Measurements from ENCODE around the gene AP1M2.

AP1M2 gene

DNA sequence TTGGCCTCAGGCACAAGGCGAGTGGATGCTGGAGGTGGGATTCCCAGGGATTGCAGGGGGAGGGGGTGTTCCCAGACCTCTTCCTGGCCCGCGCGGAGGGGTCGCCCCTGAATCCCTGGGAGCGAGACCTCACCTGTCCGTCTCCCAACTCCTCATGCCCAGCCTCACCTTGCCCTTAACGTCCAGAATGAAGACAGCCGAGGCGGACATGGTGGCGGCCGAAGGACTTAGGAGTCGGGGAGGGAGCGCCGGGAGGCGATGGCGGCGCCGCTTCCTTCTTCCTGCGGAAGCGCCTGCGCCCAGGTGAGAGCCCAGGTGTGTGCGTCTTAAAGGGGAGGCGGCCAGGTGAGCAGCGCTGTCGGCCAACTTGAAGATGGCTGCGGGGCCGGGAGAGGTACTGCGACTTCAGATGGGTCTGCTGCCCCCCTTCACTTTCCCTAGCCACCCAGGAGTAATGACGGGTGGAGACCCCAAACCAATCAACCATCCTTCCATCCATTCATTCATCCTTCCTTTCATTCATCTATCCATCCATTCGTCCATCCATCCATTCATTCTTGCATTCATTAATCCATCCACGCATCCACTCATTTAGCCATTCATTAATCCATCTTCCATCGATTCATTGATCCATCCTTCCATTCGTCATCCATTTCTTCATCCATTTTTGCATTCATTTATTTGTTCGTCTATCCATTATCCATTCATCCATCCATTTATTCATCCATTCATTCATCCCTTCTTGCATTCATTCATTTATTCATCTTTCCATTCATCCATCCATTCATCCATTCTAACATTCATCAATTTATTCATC is at the start of gene AP1M2:
TSS of gene AP1M2 (minus strand) at position 291 of the 817 bp plus-strand sequence. CDS start at position 210, 81 bp downstream.
- TF ChIP-seq GATA2 (IDR thresholded peaks at IDR 0.05; ENCODE audit: low read depth, low read length), result no peak
- TF ChIP-seq GATA3 (IDR thresholded peaks at IDR 0.05; ENCODE audit: low read depth, low read length), result no peak

DNA sequence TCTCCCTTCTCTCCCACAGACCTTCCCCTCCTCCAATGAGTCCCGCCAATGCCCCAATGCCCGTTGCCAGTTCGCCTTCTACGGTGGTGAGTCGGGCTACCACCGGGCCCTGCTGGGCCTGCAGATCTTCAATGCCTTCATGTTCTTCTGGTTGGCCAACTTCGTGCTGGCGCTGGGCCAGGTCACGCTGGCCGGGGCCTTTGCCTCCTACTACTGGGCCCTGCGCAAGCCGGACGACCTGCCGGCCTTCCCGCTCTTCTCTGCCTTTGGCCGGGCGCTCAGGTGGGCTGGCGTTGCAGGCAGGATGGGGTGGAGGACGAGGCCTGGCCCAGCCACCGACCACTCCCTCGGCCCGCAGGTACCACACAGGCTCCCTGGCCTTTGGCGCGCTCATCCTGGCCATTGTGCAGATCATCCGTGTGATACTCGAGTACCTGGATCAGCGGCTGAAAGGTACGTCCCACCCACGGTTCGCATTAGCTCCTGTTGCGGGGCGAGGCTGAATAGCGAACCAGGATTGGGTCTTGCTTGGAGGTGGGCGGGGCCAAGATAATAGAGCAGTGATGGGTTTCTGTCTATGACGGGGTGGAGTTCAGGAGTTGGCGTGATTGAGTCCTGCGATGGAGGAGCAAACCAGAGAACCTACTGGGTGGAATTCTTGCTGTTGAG is 49.3 kb upstream of the AP1M2 start:
- TF ChIP-seq GATA2 (IDR thresholded peaks at IDR 0.05; ENCODE audit: low read depth, low read length) (no peak), GATA3 (IDR thresholded peaks at IDR 0.05; ENCODE audit: low read depth, low read length) (no peak)

DNA sequence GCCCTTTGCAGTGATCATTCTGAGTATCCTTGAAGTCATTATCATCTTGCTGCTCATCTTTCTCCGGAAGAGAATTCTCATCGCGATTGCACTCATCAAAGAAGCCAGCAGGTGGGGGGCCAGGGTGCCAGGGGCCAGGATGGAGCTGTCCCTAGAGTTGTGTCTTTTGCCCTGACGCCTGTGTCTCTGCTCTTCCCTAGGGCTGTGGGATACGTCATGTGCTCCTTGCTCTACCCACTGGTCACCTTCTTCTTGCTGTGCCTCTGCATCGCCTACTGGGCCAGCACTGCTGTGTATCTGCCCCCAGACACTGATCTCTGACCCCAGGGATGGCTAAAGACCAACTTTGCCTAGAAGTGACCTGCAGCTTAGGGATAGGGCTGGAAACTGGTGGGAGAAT is 47.9 kb upstream of the AP1M2 start:
- no peak for TF ChIP-seq GATA3 (IDR thresholded peaks at IDR 0.05; ENCODE audit: low read depth, low read length)
- no peak for TF ChIP-seq GATA2 (IDR thresholded peaks at IDR 0.05; ENCODE audit: low read depth, low read length)

DNA sequence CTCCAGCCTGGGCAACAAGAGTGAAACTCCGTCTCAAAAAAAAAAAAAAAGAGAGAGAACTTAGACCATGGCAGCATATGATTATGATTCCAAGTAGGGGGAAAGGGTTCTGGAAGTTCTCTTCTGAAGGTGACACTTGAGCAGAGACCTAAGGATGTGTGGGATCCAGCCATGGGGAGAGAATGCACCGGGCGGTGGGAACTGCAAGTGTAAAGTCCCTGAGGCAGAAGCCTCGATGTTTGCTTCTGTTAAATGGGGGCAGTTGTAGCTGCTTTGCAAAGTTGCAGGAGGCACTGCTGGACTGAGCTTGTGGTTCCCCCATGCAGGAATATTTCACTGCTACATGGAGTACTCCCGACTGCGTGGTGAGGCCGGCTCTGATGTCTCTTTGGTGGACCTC is 47.3 kb upstream of the AP1M2 start:
- TF ChIP-seq GATA2 (IDR thresholded peaks at IDR 0.05; ENCODE audit: low read depth, low read length) (no peak), GATA3 (IDR thresholded peaks at IDR 0.05; ENCODE audit: low read depth, low read length) (no peak)

DNA sequence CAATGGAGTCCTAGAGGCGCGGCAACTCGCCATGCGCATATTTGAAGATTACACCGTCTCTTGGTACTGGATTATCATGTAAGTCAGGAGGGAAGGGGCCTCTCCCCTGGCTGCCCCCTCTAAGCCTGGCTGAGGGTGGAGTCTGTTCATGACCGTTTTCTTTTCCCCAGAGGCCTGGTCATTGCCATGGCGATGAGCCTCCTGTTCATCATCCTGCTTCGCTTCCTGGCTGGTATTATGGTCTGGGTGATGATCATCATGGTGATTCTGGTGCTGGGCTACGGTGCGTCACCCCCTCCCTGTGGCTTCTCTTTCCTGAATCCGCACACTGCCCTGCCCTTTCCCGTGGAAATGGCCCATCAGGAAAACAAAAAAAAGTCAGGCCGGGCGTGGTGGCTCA is 44.8 kb upstream of the AP1M2 start:
- TF ChIP-seq GATA2 (IDR thresholded peaks at IDR 0.05; ENCODE audit: low read depth, low read length) (no peak), GATA3 (IDR thresholded peaks at IDR 0.05; ENCODE audit: low read depth, low read length) (no peak)

DNA sequence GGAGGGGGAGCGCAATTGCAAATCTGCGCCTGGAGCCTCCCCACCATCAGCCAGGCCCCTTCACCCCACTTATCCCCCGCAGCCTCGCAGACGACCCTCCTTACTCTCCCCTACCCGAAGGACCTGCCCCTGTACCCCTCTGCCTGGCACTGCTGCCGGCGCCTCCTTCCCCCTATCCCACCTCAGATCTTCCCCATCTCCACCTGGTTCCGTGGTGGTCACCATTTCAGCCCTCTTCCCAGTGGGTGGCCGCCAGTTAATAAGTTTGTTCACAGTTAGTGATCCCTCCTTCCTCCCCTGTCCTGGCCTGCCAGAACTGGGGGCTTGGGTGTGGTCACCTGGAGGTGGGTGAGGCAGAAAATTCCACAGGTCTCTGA is 38.6 kb upstream of the AP1M2 start:
- no peak for TF ChIP-seq GATA3 (IDR thresholded peaks at IDR 0.05; ENCODE audit: low read depth, low read length)
- no peak for TF ChIP-seq GATA2 (IDR thresholded peaks at IDR 0.05; ENCODE audit: low read depth, low read length)

DNA sequence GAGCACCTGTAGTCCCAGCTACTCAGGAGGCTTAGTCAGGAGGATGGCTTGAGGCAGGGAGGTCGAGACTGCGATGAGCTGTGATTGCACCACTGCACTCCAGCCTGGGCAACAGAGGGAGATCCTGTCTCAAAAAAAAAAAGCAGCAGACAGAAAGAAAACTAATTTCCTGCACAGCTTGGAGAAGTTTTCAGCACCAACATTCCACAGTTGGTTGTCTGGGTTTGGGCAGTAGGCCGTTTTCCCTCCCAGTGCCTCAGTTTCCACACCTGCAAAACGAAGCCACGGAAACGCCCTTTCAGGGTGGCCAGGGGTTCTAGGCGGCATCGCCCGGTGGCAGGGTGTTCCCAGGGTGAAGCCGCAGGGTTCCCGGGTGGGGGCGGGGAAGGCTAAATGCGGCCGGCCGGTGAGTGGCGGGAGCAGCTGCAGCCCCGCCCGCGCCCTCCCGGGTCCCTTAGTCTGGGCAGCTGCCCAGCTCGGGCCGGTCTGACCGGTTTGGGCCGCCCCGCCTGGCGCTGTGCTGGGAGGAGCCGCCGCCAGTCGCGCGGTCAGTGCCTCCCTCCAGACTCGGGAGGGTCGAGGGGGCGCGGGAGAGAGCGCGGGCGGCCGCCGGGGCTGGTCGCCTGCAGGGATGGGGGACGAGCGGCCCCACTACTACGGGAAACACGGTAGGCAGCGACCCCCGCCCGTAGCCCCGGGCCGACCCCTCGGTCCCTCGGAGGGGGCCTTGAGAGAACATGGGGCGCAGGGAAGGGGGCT is 38.1 kb upstream of the AP1M2 start, which contains the start of gene SLC44A2:
TSS of gene SLC44A2 (plus strand) at position 551 of the 759 bp plus-strand sequence. CDS start at position 632, 81 bp downstream.
- TF ChIP-seq GATA3 (IDR thresholded peaks at IDR 0.05; ENCODE audit: low read depth, low read length) (no peak), GATA2 (IDR thresholded peaks at IDR 0.05; ENCODE audit: low read depth, low read length) (no peak)

DNA sequence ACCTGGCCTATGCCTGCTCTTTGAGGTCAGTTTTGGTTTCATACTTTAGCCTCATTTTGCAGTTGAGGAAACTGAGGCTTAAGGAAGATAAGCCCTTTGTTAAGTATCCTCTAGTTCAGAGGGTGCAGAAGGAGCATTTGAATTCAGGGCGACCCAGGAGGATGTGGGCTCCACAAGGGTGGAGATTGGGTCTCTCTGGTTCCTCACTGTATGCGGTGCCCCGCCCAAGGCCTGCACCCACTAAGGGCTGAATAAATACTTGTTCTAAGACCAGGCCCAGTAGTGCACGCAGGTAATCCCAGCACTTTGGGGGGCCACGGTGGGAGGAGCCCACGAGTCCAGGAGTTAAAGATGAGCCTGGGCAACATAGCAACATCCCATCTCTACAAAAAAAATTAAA is 37.5 kb upstream of the AP1M2 start:
- TF ChIP-seq GATA2 (IDR thresholded peaks at IDR 0.05; ENCODE audit: low read depth, low read length) (no peak), GATA3 (IDR thresholded peaks at IDR 0.05; ENCODE audit: low read depth, low read length) (no peak)

DNA sequence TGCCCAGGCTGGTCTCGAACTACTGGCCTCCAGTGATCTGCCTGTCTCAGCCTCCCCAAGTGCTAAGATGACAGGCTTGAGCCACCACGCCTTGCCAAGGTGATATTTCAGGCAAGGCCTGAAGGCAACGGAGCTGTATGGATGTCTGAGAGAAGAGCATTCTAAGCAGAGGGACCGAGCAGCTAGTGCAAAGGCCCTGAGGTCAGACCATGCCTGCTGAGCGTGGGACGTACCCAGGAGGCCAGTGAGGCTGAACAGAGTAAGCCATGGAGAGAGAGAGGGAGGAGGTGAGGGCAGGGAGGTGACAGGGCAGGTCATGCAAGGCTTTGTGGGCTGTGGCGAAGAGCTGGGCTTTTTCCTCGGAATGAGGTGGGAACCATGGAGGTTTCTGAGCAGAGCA is 34.9 kb upstream of the AP1M2 start:
- no peak for TF ChIP-seq GATA2 (IDR thresholded peaks at IDR 0.05; ENCODE audit: low read depth, low read length)
- TF ChIP-seq GATA3 (IDR thresholded peaks at IDR 0.05; ENCODE audit: low read depth, low read length), result no peak

DNA sequence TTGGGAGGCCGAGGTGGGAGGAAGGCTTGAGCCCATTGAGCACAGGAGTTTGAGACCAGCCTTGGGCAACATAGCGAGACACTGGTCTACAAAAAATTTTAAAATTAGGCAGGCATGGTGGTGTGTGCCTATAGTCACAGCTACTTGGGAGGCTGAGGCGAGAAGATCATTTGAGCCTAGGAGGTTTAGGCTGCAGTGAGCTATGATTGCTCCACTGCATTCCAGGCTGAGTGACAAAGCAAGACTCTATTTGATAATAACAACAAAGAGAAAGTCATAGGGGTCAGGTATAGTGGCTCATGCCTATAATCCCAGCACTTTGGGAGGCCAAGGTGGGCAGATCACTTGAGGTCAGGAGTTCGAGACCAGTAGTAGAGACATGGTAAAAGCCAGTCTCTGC is 33.7 kb upstream of the AP1M2 start:
- no peak for TF ChIP-seq GATA3 (IDR thresholded peaks at IDR 0.05; ENCODE audit: low read depth, low read length)
- no peak for TF ChIP-seq GATA2 (IDR thresholded peaks at IDR 0.05; ENCODE audit: low read depth, low read length)

DNA sequence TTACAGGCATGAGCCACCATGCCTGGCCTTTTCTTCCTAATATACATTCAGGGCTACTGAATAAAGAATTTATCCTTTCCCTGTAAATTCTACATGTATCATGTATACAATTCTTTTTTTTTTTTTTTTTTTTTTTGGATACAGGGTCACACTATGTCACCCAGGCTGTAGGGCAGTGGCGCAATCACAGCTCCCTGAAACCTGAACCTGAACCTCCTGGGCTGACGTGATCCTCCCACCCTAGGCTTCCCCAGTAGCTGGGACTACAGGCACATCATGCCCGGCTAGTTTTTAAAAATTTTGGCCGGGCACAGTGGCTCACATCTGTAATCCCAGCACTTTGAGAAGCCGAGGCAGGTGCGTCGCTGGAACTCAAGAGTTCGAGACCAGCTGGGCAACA is 31.7 kb upstream of the AP1M2 start:
- TF ChIP-seq GATA3 (IDR thresholded peaks at IDR 0.05; ENCODE audit: low read depth, low read length), result no peak
- no peak for TF ChIP-seq GATA2 (IDR thresholded peaks at IDR 0.05; ENCODE audit: low read depth, low read length)

DNA sequence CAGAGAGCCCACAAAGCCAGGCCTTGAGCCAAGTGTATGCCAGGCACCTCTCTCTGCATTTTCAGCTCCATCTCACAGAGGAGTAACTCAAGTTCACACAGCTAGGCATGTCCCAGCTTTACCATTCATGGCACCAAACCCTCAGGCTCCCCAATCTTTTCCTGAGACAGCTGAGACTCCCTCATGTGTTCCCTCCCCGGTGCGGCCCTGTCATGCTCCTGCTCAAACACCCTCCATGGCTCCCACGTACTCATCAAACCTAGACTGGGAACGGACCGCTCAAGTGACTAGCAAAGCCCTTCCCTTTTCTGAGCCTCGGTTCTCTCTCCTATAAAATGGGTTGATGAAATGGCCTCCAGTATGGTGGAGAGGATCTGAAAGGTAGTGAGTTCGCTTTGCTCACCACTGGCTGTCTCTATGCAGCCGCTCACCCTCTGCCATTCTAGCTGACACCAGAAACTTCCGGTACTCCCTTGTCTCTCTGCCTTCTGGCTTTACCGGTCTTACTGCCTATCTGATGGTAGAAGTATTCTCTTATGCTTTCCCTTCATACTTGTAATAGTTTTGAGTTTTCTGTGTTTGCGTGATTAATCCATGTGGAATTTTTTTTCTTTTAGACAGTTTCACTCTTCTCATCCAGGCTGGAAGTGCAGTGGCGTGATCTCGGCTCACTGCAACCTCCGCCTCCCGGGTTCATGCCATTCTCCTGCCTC is 30.5 kb upstream of the AP1M2 start:
- TF ChIP-seq GATA3 (IDR thresholded peaks at IDR 0.05; ENCODE audit: low read depth, low read length) (no peak), GATA2 (IDR thresholded peaks at IDR 0.05; ENCODE audit: low read depth, low read length) (no peak)

DNA sequence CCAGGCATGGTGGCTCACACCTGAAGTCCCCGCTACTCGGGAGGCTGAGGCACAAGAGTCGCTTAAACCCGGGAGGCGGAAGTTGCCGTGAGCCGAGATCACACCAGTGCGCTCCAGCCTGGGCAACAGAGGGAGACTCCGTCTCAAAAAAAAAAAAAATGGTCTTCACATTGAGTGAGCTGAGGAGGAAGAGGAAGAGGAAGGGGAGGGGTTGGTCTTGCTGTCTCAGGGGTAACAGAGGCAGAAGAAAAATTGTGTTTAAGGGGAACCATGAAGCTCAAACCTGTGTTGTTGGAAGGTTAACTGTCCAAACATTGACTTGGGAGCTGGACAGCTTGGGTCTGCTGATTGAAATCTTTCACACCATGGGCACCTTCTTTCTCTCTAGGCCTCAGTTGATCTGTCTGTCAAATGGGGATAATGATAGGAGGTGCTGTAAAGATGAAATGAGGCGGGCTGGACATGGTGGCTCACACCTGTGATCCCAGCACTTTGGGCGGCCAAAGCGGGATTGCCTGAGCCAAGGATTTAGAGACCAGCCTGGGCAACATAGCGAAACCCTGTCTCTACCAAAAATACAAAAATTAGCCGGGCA is 28.4 kb upstream of the AP1M2 start:
- TF ChIP-seq GATA2 (IDR thresholded peaks at IDR 0.05; ENCODE audit: low read depth, low read length), result no peak
- no peak for TF ChIP-seq GATA3 (IDR thresholded peaks at IDR 0.05; ENCODE audit: low read depth, low read length)

All from SH-SY5Y (cell line).